ENCODE data around the gene ACLY.

- TF ChIP-seq, protein P1, sequence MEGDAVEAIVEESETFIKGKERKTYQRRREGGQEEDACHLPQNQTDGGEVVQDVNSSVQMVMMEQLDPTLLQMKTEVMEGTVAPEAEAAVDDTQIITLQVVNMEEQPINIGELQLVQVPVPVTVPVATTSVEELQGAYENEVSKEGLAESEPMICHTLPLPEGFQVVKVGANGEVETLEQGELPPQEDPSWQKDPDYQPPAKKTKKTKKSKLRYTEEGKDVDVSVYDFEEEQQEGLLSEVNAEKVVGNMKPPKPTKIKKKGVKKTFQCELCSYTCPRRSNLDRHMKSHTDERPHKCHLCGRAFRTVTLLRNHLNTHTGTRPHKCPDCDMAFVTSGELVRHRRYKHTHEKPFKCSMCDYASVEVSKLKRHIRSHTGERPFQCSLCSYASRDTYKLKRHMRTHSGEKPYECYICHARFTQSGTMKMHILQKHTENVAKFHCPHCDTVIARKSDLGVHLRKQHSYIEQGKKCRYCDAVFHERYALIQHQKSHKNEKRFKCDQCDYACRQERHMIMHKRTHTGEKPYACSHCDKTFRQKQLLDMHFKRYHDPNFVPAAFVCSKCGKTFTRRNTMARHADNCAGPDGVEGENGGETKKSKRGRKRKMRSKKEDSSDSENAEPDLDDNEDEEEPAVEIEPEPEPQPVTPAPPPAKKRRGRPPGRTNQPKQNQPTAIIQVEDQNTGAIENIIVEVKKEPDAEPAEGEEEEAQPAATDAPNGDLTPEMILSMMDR (IDR thresholded peaks at IDR 0.05; ENCODE audit: low read length): no peak
- TF ChIP-seq EZH2 (IDR thresholded peaks at IDR 0.05; ENCODE audit: borderline replicate concordance, low read length): no peak
These were observed 97.0 kb downstream of the ACLY start for GRCh38 chr17:41821776-41822175.

All from OCI-LY1 (cell line).